GM19035 (cell line): ENCODE measurements around the gene NDUFB4.

Experiments
- ATAC-seq: cut with Tn5 transposase; IDR thresholded peaks from one replicate; pipeline ENCODE4 v1.9.1; 2021; ENCODE audit not compliant: unreplicated experiment

Gene NDUFB4

GRCh38 chr3:120596116-120596852 is at the start of gene NDUFB4:
Gene NDUFB4, plus strand, starts transcription at chr3:120596336. Its CDS starts 24 bp downstream, at chr3:120596360.
- ATAC-seq: peak; percentile 94

DNA sequence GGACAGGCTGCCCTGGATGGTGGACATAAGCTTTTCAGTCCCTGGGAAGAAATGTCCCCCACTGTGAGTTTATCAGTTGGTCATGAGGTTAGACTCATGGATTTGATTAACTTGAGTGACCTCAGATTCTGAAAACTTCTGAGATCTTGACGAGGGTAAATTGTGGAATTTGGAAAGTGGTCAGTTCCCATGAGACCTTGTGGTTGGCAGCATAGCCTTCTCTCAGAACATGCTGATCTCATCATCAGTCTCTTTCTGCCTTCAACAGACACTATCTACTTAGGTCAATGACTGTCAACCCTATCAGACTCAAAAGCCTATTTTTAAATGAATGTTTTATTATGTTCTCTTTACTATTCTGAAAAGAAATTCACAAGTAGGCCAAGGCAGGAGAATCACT is 45.6 kb upstream of the NDUFB4 start:
- no peak for ATAC-seq

DNA sequence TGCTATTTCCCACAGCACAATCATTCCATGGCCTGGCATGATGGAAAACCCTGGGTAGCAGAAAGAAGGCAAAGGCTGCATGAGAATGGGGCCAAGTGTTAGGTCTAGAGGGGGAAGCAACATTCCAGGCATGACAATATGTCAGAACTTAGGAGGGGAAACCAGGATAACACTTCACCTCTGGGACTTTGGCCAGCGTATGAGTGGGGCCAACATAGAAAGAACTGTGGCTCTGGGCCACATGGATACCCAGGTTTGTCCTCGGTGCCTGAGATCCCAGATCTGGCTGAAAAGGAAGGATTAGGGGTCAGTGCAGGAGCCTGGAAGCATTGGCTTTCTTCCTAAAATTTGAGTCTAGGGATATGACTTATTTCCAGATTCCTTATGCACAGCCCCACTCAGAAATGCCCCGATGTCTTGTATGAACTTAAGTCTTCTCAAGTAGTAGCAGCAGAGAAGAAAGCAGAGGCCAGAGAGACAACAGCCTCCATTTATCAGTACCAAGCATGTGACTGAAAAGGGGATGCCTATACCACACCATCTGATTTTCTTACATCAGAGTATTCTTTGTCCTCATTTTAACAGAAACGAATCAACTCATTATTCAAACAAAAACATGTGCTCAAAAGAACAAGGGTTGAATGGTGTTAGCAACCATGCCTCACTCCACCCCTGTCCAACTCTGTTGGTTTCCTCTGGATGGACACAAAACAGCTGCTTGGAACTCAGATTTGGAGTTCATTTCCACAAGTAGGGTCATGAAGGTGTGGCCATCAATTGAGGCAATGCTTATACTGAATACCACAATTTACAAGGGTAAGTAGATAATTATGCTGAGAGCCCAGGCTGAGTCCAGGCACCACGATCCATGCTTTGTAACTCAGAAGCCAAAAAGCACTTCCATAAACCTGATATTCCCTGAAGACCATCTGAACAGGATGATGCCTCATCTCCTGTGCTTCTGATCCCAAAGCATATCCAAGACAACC is 43.7 kb upstream of the NDUFB4 start:
- no peak for ATAC-seq

GRCh38 chr3:120554812-120555606 is 41.1 kb upstream of the NDUFB4 start:
- no peak for ATAC-seq

- no peak for ATAC-seq
These were observed 40.3 kb upstream of the NDUFB4 start for GRCh38 chr3:120555657-120556509.

GRCh38 chr3:120557115-120557514 is 39.0 kb upstream of the NDUFB4 start:
- ATAC-seq: no peak

DNA sequence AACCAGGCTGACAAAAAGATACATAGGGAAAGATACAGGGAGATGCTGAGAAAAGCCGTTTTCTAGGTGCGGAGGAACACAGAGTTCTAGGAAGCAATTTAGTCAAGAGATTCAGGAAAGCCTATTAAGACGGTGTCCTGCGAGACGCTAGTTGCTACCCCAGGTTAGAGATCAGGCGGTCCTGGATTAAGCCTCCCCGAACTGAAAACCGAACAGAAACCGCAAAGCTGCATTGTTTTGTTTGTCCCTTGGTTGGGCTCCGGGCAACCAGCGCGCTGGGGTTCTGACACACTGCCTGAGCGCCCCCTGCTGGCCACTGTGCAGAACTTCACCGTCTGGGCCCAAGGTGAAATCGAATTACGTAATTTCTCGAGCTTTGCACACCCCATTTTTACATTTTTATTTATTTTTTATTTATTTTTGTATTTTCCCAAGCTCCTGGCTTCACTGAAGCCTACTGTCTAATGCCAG is 37.3 kb upstream of the NDUFB4 start:
- peak; percentile 89 for ATAC-seq

DNA sequence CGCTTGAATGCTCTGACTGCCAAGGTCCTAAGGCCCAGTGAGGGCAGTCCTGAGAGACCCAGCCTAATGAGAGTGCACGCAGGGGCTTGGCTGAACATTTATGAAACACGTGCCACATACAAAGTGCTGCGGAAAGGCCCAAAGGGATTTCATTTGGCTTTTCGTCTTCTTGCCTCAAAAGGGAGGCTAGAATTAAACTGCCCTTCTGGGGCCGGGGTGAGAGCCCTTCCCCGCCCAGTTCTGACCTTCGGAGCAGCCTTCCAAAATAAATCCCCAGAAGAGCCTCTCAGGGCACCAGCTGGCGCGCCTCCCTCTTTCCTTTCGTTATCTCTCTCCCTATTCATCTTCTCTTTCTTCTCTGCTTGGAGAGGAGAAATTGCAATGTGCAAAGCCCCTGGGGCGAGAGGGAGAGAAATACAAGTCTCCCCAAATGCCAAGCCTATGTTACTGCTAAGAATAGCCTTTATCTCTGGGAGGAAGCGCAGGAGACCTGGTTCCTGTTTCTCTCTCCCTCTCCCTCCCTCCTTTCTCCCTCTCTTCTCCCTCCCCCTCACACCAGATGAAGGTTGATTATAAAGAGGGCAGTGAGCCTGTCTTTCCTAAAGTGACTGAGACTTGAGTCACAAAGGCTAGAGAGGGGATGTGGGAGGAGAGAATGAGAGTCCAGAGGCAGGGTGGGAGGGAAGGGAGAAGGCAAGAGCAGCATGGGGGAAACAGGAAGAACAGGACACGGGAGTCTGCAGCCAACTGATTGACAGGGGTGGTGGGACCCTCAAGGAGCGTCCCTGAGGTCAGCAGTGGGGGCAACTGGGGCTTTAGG is 36.7 kb upstream of the NDUFB4 start:
- ATAC-seq: peak; percentile 32

DNA sequence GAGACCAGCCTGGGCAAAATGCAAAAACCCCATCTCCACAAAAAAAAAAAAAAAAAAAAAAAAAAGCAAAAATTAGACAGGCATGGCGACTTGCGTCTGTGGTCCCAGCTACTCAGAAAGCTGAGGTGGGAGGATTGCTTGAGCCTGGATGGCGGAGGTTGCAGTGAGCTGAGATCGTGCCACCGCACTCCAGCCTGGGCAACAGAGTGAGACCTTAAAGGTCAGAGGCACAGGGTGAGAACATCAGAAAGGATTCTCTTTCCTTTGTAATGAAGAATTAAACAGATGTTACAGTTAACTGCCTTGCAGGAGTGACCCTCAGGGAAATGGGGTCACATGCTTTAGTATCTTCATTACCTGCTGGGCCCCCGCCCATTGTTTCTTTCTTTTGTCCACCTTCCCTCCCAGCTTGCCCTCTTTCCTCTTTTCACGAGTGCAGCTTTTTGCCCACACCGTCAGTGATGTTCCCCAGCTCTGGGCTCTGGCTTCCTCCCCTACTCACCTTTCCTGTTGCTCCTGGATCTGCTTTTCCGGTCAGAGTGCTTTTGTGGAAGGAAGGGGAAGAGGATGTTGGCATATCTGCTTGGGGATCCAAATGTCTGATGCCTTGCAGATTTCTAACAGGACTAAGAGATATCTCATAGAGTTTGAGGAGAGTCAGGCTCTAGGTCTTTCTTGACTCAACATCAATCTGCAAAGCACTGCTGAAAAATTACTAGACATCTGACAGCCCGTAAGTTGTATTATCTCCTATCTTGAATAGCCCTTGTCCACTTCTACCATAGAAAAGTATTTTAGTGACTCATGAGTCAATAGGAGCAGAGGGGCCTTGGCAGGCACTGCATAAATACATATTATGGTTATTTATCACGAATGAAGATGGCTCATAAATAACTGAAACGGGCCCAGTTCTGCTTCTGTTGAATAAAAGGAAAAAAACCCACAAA is 35.6 kb upstream of the NDUFB4 start:
- no peak for ATAC-seq

DNA sequence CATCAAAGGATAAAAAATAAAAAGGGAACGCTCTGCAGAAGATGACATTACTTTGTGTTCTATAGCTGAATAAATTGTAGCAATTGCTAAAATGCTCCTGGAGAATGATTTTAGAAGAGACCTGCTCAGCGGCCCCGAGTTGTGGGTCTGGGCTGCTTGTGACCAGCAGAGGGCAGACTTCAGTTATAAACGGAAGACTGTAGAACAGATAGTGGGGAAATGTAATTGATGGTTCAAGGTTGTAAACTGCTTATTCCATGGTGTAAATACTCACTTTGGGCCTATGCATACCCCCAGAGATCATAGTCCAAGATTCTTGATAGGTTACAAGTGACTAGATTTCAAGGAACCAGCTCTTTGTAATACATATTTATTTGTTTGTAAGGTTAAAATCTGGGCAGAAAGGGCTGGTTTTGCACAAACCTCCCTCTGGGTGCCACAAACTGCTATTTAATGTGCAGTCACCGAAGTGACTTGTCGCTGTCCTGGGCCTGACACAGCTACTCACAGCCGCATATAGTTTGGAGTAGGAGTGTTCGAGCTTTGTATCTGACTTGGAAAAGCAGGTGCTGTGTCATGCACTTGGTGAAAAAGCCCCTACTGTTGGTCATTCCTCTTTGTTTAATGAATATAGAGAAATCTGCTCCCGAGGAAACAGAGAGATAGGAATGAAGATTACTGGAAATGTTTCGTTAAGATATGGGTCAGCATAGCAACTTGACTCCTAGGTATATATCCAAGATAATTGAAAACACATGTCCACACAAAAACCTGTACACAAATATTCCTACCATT is 34.7 kb upstream of the NDUFB4 start:
- ATAC-seq: peak; percentile 51

GRCh38 chr3:120563356-120564022 is 32.6 kb upstream of the NDUFB4 start:
- ATAC-seq: no peak

DNA sequence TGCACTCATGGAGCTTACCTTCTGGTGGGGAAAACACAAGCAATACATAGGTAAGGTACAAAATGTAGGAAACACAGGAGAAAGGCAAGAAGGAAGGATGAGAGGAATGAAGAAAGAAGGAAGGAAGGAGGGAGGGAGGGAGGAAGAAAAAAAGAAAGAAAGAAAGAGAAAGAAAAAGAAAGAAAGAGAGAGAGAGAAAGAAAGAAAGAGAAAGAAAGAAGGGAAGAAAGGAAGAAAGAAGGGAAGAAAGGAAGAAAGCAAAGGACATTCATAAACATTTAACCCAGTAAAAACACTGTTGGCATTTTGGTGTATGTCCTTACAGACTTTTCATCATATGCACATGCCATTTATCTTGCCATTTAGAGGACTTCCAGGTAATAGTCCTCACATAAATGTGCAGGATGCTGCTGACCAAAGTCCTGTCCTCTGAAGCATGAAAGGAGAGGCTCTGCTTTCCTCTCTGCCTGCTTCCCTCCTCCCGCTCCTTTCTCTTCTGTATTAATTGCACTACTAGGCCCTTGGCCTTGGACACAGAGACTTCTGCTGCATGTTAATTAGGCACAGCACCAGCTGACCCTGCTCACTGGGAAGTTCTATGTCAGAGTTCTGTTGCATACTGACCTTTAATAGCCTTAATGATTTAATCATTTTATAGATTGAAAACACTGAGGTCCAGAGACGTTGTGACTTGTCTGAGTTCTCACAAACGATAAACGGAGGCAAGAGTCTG is 29.7 kb upstream of the NDUFB4 start:
- no peak for ATAC-seq

DNA sequence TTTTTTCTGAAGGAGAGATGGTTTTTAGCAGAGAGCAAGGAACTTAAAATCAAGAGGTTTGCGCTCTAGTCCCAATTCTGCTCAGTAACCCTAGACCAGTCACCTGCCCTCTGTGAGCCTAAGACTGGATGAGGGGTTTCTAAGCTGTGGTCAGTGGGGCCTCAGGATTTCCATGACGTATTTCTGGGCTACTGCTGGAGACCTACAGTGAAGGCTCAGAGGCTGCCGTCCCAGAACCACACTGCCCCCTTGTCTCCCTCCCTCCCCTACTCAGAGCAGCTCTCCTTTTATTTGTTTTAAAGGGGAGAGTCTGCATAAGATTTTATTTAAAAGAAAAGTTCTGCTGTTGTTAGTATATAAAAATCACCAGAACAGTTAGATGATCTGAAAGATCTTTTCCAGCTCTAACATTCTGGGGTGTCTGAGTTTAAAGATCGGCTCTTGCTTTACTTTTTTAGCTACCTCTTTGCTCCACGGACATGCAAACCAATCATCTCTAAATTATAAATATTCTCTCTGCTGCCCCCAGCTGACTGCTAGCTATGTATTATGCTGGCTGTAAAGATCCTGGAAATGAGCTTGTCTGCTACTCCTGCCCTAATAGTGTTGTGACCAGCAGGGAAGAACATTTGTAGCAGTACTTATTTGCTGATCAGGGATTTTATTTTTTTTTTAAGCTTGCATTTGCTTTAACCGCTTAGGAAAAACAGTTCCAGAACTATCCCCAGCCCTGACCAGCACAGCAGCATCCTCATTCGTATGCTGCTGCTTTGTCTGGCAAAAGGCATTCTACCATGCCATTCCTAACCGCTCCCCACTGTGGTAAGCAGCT is 28.6 kb upstream of the NDUFB4 start:
- ATAC-seq: no peak

GRCh38 chr3:120568202-120568531 is 28.0 kb upstream of the NDUFB4 start:
- no peak for ATAC-seq

- ATAC-seq: no peak
These were observed 27.5 kb upstream of the NDUFB4 start for GRCh38 chr3:120568598-120568997.
